Measurements from ENCODE around the gene PPP4R4. TPM values are rescaled to one million over a fixed set of nuclear protein-coding genes. Genes with fewer than 3 reads are reported as not detected.
A peak's percentile ranks its signal among the peaks of the same experiment; 100 is the strongest.

PPP4R4 gene
- total RNA-seq, 1 experiment from 2014 or later = 3.9 TPM

DNA sequence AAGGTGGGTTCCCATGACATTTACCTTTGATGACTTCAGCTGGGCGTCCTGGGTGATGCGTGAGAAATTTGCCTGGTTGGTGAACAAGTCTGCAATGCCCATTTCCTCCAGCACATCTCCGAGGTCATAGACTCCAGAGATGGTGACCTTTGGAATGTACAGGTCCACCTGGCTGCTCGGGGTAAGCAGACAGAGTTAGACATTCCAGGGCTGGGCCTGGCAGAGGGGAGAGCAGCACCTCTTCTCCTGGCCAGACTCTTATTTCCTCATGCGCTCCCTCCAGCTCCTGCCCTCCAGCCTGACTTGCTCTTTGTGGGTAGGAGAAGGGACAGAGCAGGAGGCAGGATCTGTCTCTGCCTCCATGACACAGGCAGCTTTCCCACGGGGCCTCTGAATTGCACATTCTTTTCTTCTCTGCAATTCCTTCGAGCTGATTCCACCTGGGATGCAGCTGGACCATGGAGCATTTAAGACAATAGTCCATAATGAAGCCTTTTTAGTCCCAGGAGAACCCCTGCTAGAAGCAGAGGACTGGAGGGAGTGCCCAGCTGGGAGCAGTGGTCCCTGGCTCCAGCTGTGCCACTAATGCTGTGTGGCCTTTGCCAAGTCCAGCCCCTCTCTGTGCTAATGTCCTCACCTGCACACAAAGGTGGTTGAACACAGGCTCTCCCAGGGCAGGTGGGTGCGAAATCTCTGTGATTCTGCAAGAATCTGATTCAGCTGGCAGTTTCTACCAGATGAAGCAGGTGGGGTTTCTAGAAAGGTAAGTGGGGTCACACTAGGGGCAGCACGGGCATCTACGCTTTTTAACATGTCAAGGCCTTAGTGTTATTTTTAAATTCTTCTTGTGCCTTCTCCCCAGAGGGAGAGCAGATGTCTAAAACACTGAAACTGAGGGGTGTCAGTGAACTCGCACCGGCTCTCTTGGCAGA lies 132.2 kb downstream of the PPP4R4 start:
- Histone ChIP-seq H3K27me3 (ENCODE audit: insufficient read depth, low read length) (no peaks in the 10 kb centered on the region), H3K9ac (ENCODE audit: extremely low read depth, insufficient read length, low read length) (no peak overlapping the region), H3K4me1 (ENCODE audit: insufficient read depth, low read length) (no peaks in the 10 kb centered on the region), H3T11ph (ENCODE audit: low read length) (no peak overlapping the region), H3K9me3 (ENCODE audit: control insufficient read depth, low read depth, low read length) (no peaks in the 10 kb centered on the region), H4K8ac (replicated peaks; ENCODE audit: insufficient read length, low read depth, low read length) (no peak overlapping the region), H3K56ac (ENCODE audit: insufficient read length, low read depth, low read length) (no peak overlapping the region), H4K5ac (ENCODE audit: insufficient read length, low read depth, low read length) (no peak overlapping the region), H3K14ac (ENCODE audit: insufficient read depth, low read length) (no peak overlapping the region), H3K18ac (ENCODE audit: insufficient read length, low read depth, low read length) (no peak overlapping the region), H3K4me2 (ENCODE audit: insufficient read depth, insufficient read length, low read length) (no peak overlapping the region), H2AFZ (ENCODE audit: low read length) (no peak overlapping the region), H2BK15ac (ENCODE audit: low read depth, low read length) (no peak overlapping the region), H3K4ac (ENCODE audit: low read depth, low read length) (no peak overlapping the region), H2BK20ac (ENCODE audit: low read depth, low read length, poor library complexity, severe bottlenecking) (no peak overlapping the region), H3K79me2 (ENCODE audit: insufficient read depth, low read length) (no peaks in the 10 kb centered on the region), H2BK120ac (ENCODE audit: low read depth, low read length, poor library complexity, severe bottlenecking) (no peak overlapping the region), H3K23ac (ENCODE audit: insufficient read length, low read depth, low read length) (no peak overlapping the region), H4K20me1 (ENCODE audit: control insufficient read depth, insufficient read depth, insufficient read length) (no peaks in the 10 kb centered on the region), H2BK5ac (ENCODE audit: insufficient read length, low read length) (no peak overlapping the region), H2BK12ac (ENCODE audit: insufficient read length, low read depth, low read length) (no peak overlapping the region), H4K91ac (ENCODE audit: insufficient read length, low read depth, low read length) (no peak overlapping the region), H3K79me1 (ENCODE audit: insufficient read depth, low read depth, low read length, poor library complexity, severe bottlenecking) (no peaks in the 10 kb centered on the region), H3K23me2 (ENCODE audit: insufficient read length, low read depth, low read length, poor library complexity, severe bottlenecking) (no peaks in the 10 kb centered on the region), H3K27ac (ENCODE audit: insufficient read length, low read depth, low read length) (no peak overlapping the region), H2AK5ac (ENCODE audit: insufficient read length, low read length) (no peak overlapping the region)
- Mint-ChIP-seq H3K9me3 (peaks cover 14 to 24% of the 10 kb centered on the region in 2 experiments), H3K36me3 (ENCODE audit: insufficient read depth in 1 of 3, low read depth in 3 of 3) (peaks cover 3 to 8% (median 4%) of the 10 kb centered on the region in 3 experiments; a peak in 4 of 7 replicates), H3K4me1 (no peaks in the 10 kb centered on the region), H3K27me3 (ENCODE audit: low read depth) (peaks cover 10% of the 10 kb centered on the region), H3K27ac (peak overlapping the region in 1 of 3 experiments; percentile 65; a peak in 1 of 7 replicates), H3K4me3 (no peak overlapping the region)
- no peak for DNase-seq
- WGBS (ENCODE audit: extremely low coverage, insufficient read length, low lambda C conversion rate) = no CpG with 5 or more reads among the region's 12 CpGs
- TF ChIP-seq, protein P1, sequence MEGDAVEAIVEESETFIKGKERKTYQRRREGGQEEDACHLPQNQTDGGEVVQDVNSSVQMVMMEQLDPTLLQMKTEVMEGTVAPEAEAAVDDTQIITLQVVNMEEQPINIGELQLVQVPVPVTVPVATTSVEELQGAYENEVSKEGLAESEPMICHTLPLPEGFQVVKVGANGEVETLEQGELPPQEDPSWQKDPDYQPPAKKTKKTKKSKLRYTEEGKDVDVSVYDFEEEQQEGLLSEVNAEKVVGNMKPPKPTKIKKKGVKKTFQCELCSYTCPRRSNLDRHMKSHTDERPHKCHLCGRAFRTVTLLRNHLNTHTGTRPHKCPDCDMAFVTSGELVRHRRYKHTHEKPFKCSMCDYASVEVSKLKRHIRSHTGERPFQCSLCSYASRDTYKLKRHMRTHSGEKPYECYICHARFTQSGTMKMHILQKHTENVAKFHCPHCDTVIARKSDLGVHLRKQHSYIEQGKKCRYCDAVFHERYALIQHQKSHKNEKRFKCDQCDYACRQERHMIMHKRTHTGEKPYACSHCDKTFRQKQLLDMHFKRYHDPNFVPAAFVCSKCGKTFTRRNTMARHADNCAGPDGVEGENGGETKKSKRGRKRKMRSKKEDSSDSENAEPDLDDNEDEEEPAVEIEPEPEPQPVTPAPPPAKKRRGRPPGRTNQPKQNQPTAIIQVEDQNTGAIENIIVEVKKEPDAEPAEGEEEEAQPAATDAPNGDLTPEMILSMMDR (conservative IDR thresholded peaks at IDR 0.05) = no peak
